Gastrocnemius medialis (tissue), 4 donors: Measurements from ENCODE around the gene IL13.

ENCODE experiments used
- POLR2A ChIP-seq, 2 donors: fragments of 450-650 bp; IDR thresholded peaks; one replicate each; pipeline ENCODE4 v1.6.1; 2017; ENCODE audit warnings: antibody characterized with exemption in 2 of 2, mild to moderate bottlenecking in 2 of 2, moderate library complexity in 2 of 2
- TF ChIP-seq, protein P1 (sequence below), 5 experiments: fragments of 450-650 bp in 3 of 5; fragments of 200-600 bp in 2 of 5; sonication (generic) in 2 of 5; IDR thresholded peaks in 4 of 5; conservative IDR thresholded peaks in 1 of 5; 1 replicate in 4 of 5; 2 replicates in 1 of 5; pipeline ENCODE4 v1.5.1; 2016 to 2019; ENCODE audit warnings: antibody characterized with exemption in 5 of 5, mild to moderate bottlenecking in 3 of 5, moderate library complexity in 3 of 5

DNA sequence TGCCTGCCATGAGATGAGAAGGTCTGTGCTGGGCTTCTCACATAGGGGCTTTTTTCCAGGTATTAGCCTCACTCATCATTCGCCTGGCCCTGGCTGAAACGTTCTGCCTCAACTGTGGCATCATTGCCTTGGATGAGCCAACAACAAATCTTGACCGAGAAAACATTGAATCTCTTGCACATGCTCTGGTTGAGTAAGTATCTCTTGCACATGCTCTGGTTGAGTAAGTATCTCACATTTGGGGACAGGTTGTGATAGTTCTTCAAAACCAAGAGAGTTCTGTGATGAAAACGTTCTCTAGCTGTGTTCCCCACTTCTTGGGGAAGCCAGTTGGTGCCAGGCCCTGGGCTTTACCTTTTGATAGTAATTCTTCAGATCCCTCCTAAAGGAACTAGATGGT lies 17.4 kb upstream of the IL13 start:
- no peak for TF ChIP-seq POLR2A (IDR thresholded peaks at IDR 0.05)
- TF ChIP-seq, protein P1, sequence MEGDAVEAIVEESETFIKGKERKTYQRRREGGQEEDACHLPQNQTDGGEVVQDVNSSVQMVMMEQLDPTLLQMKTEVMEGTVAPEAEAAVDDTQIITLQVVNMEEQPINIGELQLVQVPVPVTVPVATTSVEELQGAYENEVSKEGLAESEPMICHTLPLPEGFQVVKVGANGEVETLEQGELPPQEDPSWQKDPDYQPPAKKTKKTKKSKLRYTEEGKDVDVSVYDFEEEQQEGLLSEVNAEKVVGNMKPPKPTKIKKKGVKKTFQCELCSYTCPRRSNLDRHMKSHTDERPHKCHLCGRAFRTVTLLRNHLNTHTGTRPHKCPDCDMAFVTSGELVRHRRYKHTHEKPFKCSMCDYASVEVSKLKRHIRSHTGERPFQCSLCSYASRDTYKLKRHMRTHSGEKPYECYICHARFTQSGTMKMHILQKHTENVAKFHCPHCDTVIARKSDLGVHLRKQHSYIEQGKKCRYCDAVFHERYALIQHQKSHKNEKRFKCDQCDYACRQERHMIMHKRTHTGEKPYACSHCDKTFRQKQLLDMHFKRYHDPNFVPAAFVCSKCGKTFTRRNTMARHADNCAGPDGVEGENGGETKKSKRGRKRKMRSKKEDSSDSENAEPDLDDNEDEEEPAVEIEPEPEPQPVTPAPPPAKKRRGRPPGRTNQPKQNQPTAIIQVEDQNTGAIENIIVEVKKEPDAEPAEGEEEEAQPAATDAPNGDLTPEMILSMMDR (IDR thresholded peaks at IDR 0.05 in 4 of 5, conservative IDR thresholded peaks at IDR 0.05 in 1 of 5) = no peak
